MV-4-11 (cell line): ENCODE data around the gene SLC25A45.

Source experiments
- DNase-seq: peaks from one replicate; lab custom pipeline; 2025; lab: John Stamatoyannopoulos, UW

Gene SLC25A45

GRCh38 chr11:65403607-65404121 is 21.2 kb upstream of the SLC25A45 start:
- peak; percentile 95 for DNase-seq

GRCh38 chr11:65402790-65403189 is 20.3 kb upstream of the SLC25A45 start:
- DNase-seq: no peak

GRCh38 chr11:65401803-65402248 is 19.4 kb upstream of the SLC25A45 start:
- no peak for DNase-seq

GRCh38 chr11:65401073-65401802 is 18.8 kb upstream of the SLC25A45 start:
- DNase-seq: no peak

- no peak for DNase-seq
Observed at GRCh38 chr11:65400307-65401072, 18.0 kb upstream of the SLC25A45 start.

- DNase-seq: no peak
Observed at GRCh38 chr11:65399845-65400244, 17.4 kb upstream of the SLC25A45 start.

GRCh38 chr11:65399249-65399648 is 16.8 kb upstream of the SLC25A45 start:
- no peak for DNase-seq

GRCh38 chr11:65398362-65398910 is 16.0 kb upstream of the SLC25A45 start:
- DNase-seq: no peak

GRCh38 chr11:65396769-65397745 is 14.6 kb upstream of the SLC25A45 start:
- DNase-seq: no peak

GRCh38 chr11:65395961-65396530 is 13.6 kb upstream of the SLC25A45 start:
- no peak for DNase-seq

- DNase-seq: no peak
Observed at GRCh38 chr11:65394125-65394536, 11.7 kb upstream of the SLC25A45 start.

GRCh38 chr11:65393513-65394079 is 11.2 kb upstream of the SLC25A45 start:
- no peak for DNase-seq

GRCh38 chr11:65392899-65393298 is 10.5 kb upstream of the SLC25A45 start:
- no peak for DNase-seq

- no peak for DNase-seq
Observed at GRCh38 chr11:65392186-65392829, 9.9 kb upstream of the SLC25A45 start.

GRCh38 chr11:65390996-65391395 is 8.6 kb upstream of the SLC25A45 start:
- DNase-seq: no peak

GRCh38 chr11:65390099-65390941 is 7.9 kb upstream of the SLC25A45 start:
- no peak for DNase-seq

GRCh38 chr11:65389294-65389980 is 7.0 kb upstream of the SLC25A45 start:
- no peak for DNase-seq

GRCh38 chr11:65388731-65389130 is 6.3 kb upstream of the SLC25A45 start:
- DNase-seq: peak; percentile 45
